GM11168 (cell line): ENCODE results near the gene NOL4L.
"Not testable (repeated sequence)": the region's sequence is repeated elsewhere in the genome, so short reads cannot be mapped to it uniquely, and the experiment has no call there.

Source experiments
- in situ Hi-C: fragments of 300-500 bp; cut with MboI; formaldehyde crosslinking; loops from one replicate; pipeline ENCODE4 v1.12.0; 2022; ENCODE audit warnings: low sequenced_read_pairs; ENCODE audit not compliant: unreplicated experiment

The NOL4L gene

GRCh38 chr20:32418376-32418775 is 166.8 kb downstream of the NOL4L start:
- in situ Hi-C loops: no loop called here

- in situ Hi-C loops: no loop called here
Observed at GRCh38 chr20:32416206-32416605, 168.9 kb downstream of the NOL4L start.

- in situ Hi-C loops: no loop called here
Observed at GRCh38 chr20:32415494-32415893, 169.6 kb downstream of the NOL4L start.

- in situ Hi-C loops: no loop called here
Observed at GRCh38 chr20:32411955-32412706, 173.0 kb downstream of the NOL4L start.

- in situ Hi-C loops: not testable (repeated sequence)
Observed at GRCh38 chr20:32407131-32407750, 177.9 kb downstream of the NOL4L start.

- in situ Hi-C loops: no loop called here
Observed at GRCh38 chr20:32406701-32407100, 178.4 kb downstream of the NOL4L start.

GRCh38 chr20:32404017-32404416 is 181.1 kb downstream of the NOL4L start:
- in situ Hi-C loops: no loop called here

- in situ Hi-C loops: no loop called here
Observed at GRCh38 chr20:32400476-32400875, 184.7 kb downstream of the NOL4L start.

GRCh38 chr20:32397567-32398084 is 187.5 kb downstream of the NOL4L start:
- in situ Hi-C loops: no loop called here

GRCh38 chr20:32396646-32397160 is 188.4 kb downstream of the NOL4L start:
- in situ Hi-C loops: no loop called here

GRCh38 chr20:32395066-32395465 is 190.1 kb downstream of the NOL4L start:
- in situ Hi-C loops: no loop called here
